Measurements from ENCODE around the gene TGIF1. TPM values are rescaled to one million over a fixed set of nuclear protein-coding genes. Genes with fewer than 3 reads are reported as not detected.

The TGIF1 gene
- total and polyA plus RNA-seq, 2 of the 4 experiments (the other 2 are of a cell fraction): 62.1 to 118 TPM

DNA sequence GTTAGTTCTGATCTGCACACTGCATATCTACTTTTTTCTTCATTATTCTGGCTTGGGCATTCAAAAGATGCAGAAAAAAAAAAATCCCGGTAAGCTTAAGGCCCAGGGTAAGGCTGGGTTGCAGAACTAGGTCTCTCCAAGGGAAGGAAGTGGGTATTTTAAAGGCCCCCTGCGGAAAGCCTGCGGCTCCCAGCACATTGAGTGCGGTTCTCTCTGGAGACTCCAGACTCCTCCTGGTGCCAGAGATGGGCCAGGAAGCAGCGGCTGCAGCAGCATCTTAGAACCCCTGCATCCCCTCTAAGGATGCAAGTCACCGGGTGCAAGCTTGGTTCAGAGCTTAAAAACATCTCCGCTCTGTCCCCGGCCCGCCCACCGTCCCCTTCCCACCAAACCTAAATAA lies 49.5 kb downstream of the TGIF1 start:
- dilution Hi-C loops (cut with HindIII; ENCODE audit: low sequenced_read_pairs, unreplicated experiment) (no loop called here), in situ Hi-C loops (cut with MboI; ENCODE audit: low sequenced_read_pairs) (no loop called here), intact Hi-C loops (cut with micrococcal nuclease) (no loop called here)
- Histone ChIP-seq H3K27me3 (ENCODE audit: control insufficient read depth, insufficient read depth, low read length) (no peaks in the 10 kb centered on the region), H2AK9ac (replicated peaks; ENCODE audit: low read depth, low read length, poor library complexity) (no peak overlapping the region), H4K91ac (ENCODE audit: insufficient read depth, low read depth, low read length) (no peak overlapping the region), H2BK20ac (ENCODE audit: low read depth, low read length) (no peak overlapping the region), H2BK5ac (ENCODE audit: low read depth, low read length, poor library complexity, severe bottlenecking) (no peak overlapping the region), H2BK15ac (ENCODE audit: low read depth, low read length) (no peak overlapping the region), H3K9me1 (ENCODE audit: insufficient read depth, low read length) (no peaks in the 10 kb centered on the region), H3K23ac (ENCODE audit: low read depth, low read length) (no peak overlapping the region), H3K4me3 (ENCODE audit: insufficient read depth, low read depth, low read length) (peak overlapping the region; percentile 38; the same call in 1 of the 2 replicates), H3K18ac (ENCODE audit: low read depth, low read length) (no peak overlapping the region), H3K9ac (ENCODE audit: low read depth, low read length) (peak overlapping the region; percentile 54; the same call in 1 of the 2 replicates), H2AK5ac (ENCODE audit: low read depth, low read length) (no peak overlapping the region), H3K4ac (ENCODE audit: low read depth, low read length) (no peak overlapping the region), H3K79me1 (ENCODE audit: low read depth in 1 of 2, low read length in 2 of 2) (no peaks in the 10 kb centered on the region), H2AFZ (replicated peaks; ENCODE audit: low read length, poor library complexity) (peak overlapping the region; percentile 38), H3K4me1 (ENCODE audit: control insufficient read depth, insufficient read depth, low read length) (no peaks in the 10 kb centered on the region; the same call in 1 of the 2 replicates), H2BK120ac (ENCODE audit: low read depth, low read length) (no peak overlapping the region), H4K5ac (ENCODE audit: low read depth, low read length) (no peak overlapping the region), H4K20me1 (ENCODE audit: insufficient read depth, low read length) (no peaks in the 10 kb centered on the region), H4K8ac (ENCODE audit: low read depth in 2 of 2, low read length in 2 of 2) (no peak overlapping the region), H3K14ac (replicated peaks; ENCODE audit: low read depth, low read length) (no peak overlapping the region), H3K36me3 (ENCODE audit: control insufficient read depth, insufficient read depth, low read length) (no peaks in the 10 kb centered on the region), H3K27ac (ENCODE audit: insufficient read depth, low read length) (no peak overlapping the region), H3K9me3 (ENCODE audit: control insufficient read depth, insufficient read depth, low read length) (no peaks in the 10 kb centered on the region), H3K4me2 (ENCODE audit: low read depth, low read length) (peak overlapping the region; percentile 86), H3K56ac (ENCODE audit: extremely low read depth, insufficient read depth, low read length) (no peak overlapping the region)
- ChIA-PET CTCF (interaction anchor here (0.6 kb wide), 1 partner anchor 12 kb away, joined by 3 read pairs; no protein-coding TSS in a partner anchor), POLR2A (ENCODE audit: unreplicated experiment) (no interaction called here)
- 27% methylated on average over 3 of the region's 10 CpGs; no CpG with 5 or more reads in 1 of the 2 experiments for WGBS, 2 experiments (ENCODE audit: extremely low coverage in 2 of 2, insufficient read length in 1 of 2)
- ATAC-seq (ENCODE audit: low read depth) (peak; percentile 57), DNase-seq (no peak)
- TF ChIP-seq RFX5 (IDR thresholded peaks at IDR 0.05; ENCODE audit: low read depth, low read length) (no peak), SMC3 (IDR thresholded peaks at IDR 0.05; ENCODE audit: low read depth, low read length) (no peak), MAFK (IDR thresholded peaks at IDR 0.05; ENCODE audit: low read depth, low read length) (no peak), BHLHE40 (IDR thresholded peaks at IDR 0.05; ENCODE audit: low read depth, low read length) (no peak), CTCF (conservative IDR thresholded peaks at IDR 0.05; ENCODE audit: low read depth, low read length) (no peak)
- BruUV-seq (replicated peaks): no TSS peak

Data from IMR-90 (cell line).